Common myeloid progenitor, CD34-positive (primary cell): Measurements from ENCODE around the gene CADM4.

Source experiments
- CTCF ChIA-PET: fragments of 350-600 bp; sonication (Branson Sonifier 250); formaldehyde crosslinking; loops from one replicate; lab custom pipeline; 2021; ENCODE audit warnings: antibody characterized with exemption; lab: Charles Lee
- POLR2A ChIA-PET: fragments of 350-600 bp; sonication (Branson Sonifier 250); formaldehyde crosslinking; loops from one replicate; lab custom pipeline; 2021; ENCODE audit warnings: antibody characterized with exemption; lab: Charles Lee
- DNase-seq, 3 donors: peaks; one replicate each; pipeline versions ENCODE4 v3.0.0 to v3.0.0-alpha.2; 2013
- H3K27ac ChIP-seq, 2 experiments: 1 replicate in 1 of 2; 2 replicates in 1 of 2; pipeline ENCODE4 v1.7.0; 2013; ENCODE audit warnings: inconsistent platforms in 2 of 2, low read length in 2 of 2, mild to moderate bottlenecking in 2 of 2, low read depth in 1 of 2, moderate library complexity in 1 of 2; ENCODE audit not compliant: severe bottlenecking in 2 of 2, insufficient read depth in 1 of 2, poor library complexity in 1 of 2
- H3K27me3 ChIP-seq, 5 experiments: replicated peaks in 2 of 5; 1 replicate in 3 of 5; 2 replicates in 2 of 5; pipeline versions ENCODE4 v1.6.1 to v1.7.0; 2013; ENCODE audit warnings: low read length in 4 of 5, mild to moderate bottlenecking in 2 of 5, moderate library complexity in 2 of 5, inconsistent platforms in 1 of 5; ENCODE audit not compliant: insufficient read depth in 5 of 5, control insufficient read depth in 4 of 5
- H3K36me3 ChIP-seq, 4 experiments: 1 replicate in 2 of 4; 2 replicates in 2 of 4; pipeline versions ENCODE4 v1.6.1 to v1.7.0; 2013; ENCODE audit warnings: low read length in 3 of 4, control low read depth in 1 of 4, mild to moderate bottlenecking in 1 of 4; ENCODE audit not compliant: control insufficient read depth in 4 of 4, insufficient read depth in 4 of 4
- H3K4me1 ChIP-seq, 4 experiments: 1 replicate in 3 of 4; 2 replicates in 1 of 4; pipeline versions ENCODE4 v1.6.1 to v1.7.1; 2013; ENCODE audit warnings: low read length in 3 of 4, mild to moderate bottlenecking in 3 of 4, control low read depth in 1 of 4, inconsistent platforms in 1 of 4, moderate library complexity in 1 of 4; ENCODE audit not compliant: control insufficient read depth in 4 of 4, insufficient read depth in 4 of 4; ENCODE audit errors: control extremely low read depth in 1 of 4
- H3K4me3 ChIP-seq, 7 experiments: 1 replicate in 4 of 7; 2 replicates in 3 of 7; pipeline versions ENCODE4 v1.5.1 to v1.7.0; 2013; ENCODE audit warnings: mild to moderate bottlenecking in 7 of 7, low read length in 6 of 7, moderate library complexity in 6 of 7, inconsistent platforms in 2 of 7, low read depth in 2 of 7, control low read depth in 1 of 7; ENCODE audit not compliant: insufficient read depth in 4 of 7, control insufficient read depth in 1 of 7; ENCODE audit errors: extremely low read depth in 1 of 7
- H3K9me3 ChIP-seq, 5 experiments: 1 replicate in 4 of 5; 2 replicates in 1 of 5; pipeline versions ENCODE4 v1.6.1 to v1.7.1; 2013; ENCODE audit warnings: low read length in 4 of 5, mild to moderate bottlenecking in 2 of 5, inconsistent platforms in 1 of 5, low read depth in 1 of 5, moderate library complexity in 1 of 5; ENCODE audit not compliant: control insufficient read depth in 4 of 5, insufficient read depth in 2 of 5; ENCODE audit errors: control extremely low read depth in 1 of 5
- WGBS: methylation state at CpG from one replicate; pipeline ENCODE4 v1.1.5; 2013; ENCODE audit not compliant: insufficient coverage; 5-methylcytosine and 5-hydroxymethylcytosine counted together

CADM4 gene

GRCh38 chr19:43616306-43616705 lies 23.3 kb downstream of the CADM4 start:
- Histone ChIP-seq H3K4me3 (no peak overlapping the region), H3K27ac (no peak overlapping the region), H3K4me1 (peaks cover 2 to 22% (median 20%) of the 10 kb centered on the region in 4 experiments), H3K27me3 (no peaks in the 10 kb centered on the region), H3K36me3 (peaks cover 4 to 29% (median 25%) of the 10 kb centered on the region in 4 experiments), H3K9me3 (no peaks in the 10 kb centered on the region)
- ChIA-PET POLR2A (no interaction called here), CTCF (interaction anchor here (3.1 kb wide), 1 partner anchor 11 kb away, joined by 10 read pairs; no protein-coding TSS in a partner anchor)
- peak in 2 of 3 donors; percentile 25 to 52 for DNase-seq
- WGBS, result 71% methylated on average over 1 of the region's 1 CpG

GRCh38 chr19:43612374-43612773 lies 27.3 kb downstream of the CADM4 start:
- peaks cover 0 to 10% (median 8%) of the 10 kb centered on the region in 4 experiments for H3K4me1 ChIP-seq
- WGBS, result 95% methylated on average over 12 of the region's 12 CpGs
- ChIA-PET CTCF (no interaction called here), POLR2A (no interaction called here)
- no peaks in the 10 kb centered on the region for H3K9me3 ChIP-seq
- no peak overlapping the region for H3K4me3 ChIP-seq
- no peaks in the 10 kb centered on the region for H3K27me3 ChIP-seq
- no peak for DNase-seq
- peaks cover 7 to 35% (median 29%) of the 10 kb centered on the region in 4 experiments for H3K36me3 ChIP-seq
- H3K27ac ChIP-seq, result no peak overlapping the region

GRCh38 chr19:43611788-43612187 lies 27.9 kb downstream of the CADM4 start, which contains the start of gene SRRM5:
TSS of gene SRRM5 (plus strand) at chr19:43612088. CDS start at chr19:43612122, 34 bp downstream.
- H3K27ac ChIP-seq, result peak within 1 kb of the TSS in 1 of 2 experiments; percentile 25
- H3K4me3 ChIP-seq, result no peak within 1 kb of the TSS
- POLR2A ChIA-PET, result no interaction called here
- H3K4me1 ChIP-seq, result peaks cover 3 to 15% (median 10%) of the 10 kb centered on the region in 4 experiments
- no peak for DNase-seq
- H3K9me3 ChIP-seq, result no peaks in the 10 kb centered on the region
- CTCF ChIA-PET, result interaction anchor here (1.1 kb wide), 1 partner anchor 76 kb away, joined by 3 read pairs; no protein-coding TSS in a partner anchor
- no peaks in the 10 kb centered on the region for H3K27me3 ChIP-seq
- WGBS, result 100% methylated on average over 2 of the region's 3 CpGs
- H3K36me3 ChIP-seq, result peaks cover 7 to 38% (median 31%) of the 10 kb centered on the region in 4 experiments

- DNase-seq, result no peak
- CTCF ChIA-PET, result interaction anchor here (1.1 kb wide), 1 partner anchor 13 kb away, joined by 4 read pairs; no protein-coding TSS in a partner anchor
- Histone ChIP-seq H3K4me3 (no peak overlapping the region), H3K36me3 (peaks cover 7 to 46% (median 35%) of the 10 kb centered on the region in 4 experiments), H3K27me3 (no peaks in the 10 kb centered on the region), H3K4me1 (peaks cover 3 to 15% (median 11%) of the 10 kb centered on the region in 4 experiments), H3K27ac (no peak overlapping the region), H3K9me3 (no peaks in the 10 kb centered on the region)
- WGBS, result 94% methylated on average over 1 of the region's 3 CpGs
- POLR2A ChIA-PET, result no interaction called here
Observed at GRCh38 chr19:43610493-43610892, 29.2 kb downstream of the CADM4 start.

- ChIA-PET POLR2A (no interaction called here), CTCF (no interaction called here)
- WGBS, result 95% methylated on average over 6 of the region's 7 CpGs
- Histone ChIP-seq H3K4me1 (peaks cover 3 to 15% (median 11%) of the 10 kb centered on the region in 4 experiments), H3K9me3 (no peaks in the 10 kb centered on the region), H3K27me3 (no peaks in the 10 kb centered on the region), H3K36me3 (peaks cover 7 to 52% (median 35%) of the 10 kb centered on the region in 4 experiments), H3K27ac (no peak overlapping the region), H3K4me3 (no peak overlapping the region)
- no peak for DNase-seq
Observed at GRCh38 chr19:43609872-43610271, 29.8 kb downstream of the CADM4 start.

- Histone ChIP-seq H3K9me3 (no peaks in the 10 kb centered on the region), H3K4me1 (peaks cover 3 to 15% (median 11%) of the 10 kb centered on the region in 4 experiments), H3K27me3 (no peaks in the 10 kb centered on the region), H3K27ac (peak overlapping the region; percentile 40 to 54), H3K4me3 (peak overlapping the region in 4 of 7 experiments; percentile 3 to 67 (median 38)), H3K36me3 (peaks cover 7 to 46% (median 25%) of the 10 kb centered on the region in 4 experiments)
- no peak for DNase-seq
- ChIA-PET CTCF (no interaction called here), POLR2A (interaction anchor here (0.6 kb wide), 1 partner anchor 70 kb away, joined by 5 read pairs; no protein-coding TSS in a partner anchor)
- 16% methylated on average over 12 of the region's 28 CpGs for WGBS
Observed at GRCh38 chr19:43607238-43608205, 32.1 kb downstream of the CADM4 start.
